ENCODE results near the gene IL23R. TPM values are rescaled to one million over a fixed set of nuclear protein-coding genes. Genes with fewer than 3 reads are reported as not detected.

The IL23R gene
- polyA plus RNA-seq, 1 experiment = not detected

DNA sequence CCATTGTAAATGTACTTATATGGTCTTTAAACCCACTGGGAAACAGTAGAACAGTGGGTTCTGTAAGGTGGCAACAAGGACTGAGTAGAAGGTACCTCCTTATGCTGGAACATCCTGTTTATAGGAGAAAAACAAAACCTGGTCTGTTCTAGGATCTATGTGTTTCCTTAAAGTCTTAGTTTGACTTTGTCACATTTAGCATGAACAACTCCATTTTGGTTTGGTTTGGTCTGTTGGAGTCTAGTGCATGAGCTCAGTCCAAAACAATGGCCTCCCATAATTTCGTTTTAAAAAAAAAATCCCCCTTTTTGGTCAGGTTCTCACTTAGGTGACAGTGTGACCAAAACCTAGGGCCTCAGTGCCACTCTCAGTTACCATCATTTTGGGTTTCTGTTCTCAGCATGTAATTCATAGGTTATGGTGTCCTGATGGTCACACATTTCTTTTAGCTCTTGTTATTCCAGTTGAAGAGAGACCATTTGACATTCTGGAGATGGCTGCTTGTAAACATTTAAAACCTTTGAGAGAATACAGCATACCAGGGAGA lies 75.0 kb downstream of the IL23R start:
- CTCF ChIA-PET = interaction anchor here (0.9 kb wide), 1 partner anchor 259 kb away, joined by 4 read pairs; no protein-coding TSS in a partner anchor
- TF ChIP-seq, protein P1, sequence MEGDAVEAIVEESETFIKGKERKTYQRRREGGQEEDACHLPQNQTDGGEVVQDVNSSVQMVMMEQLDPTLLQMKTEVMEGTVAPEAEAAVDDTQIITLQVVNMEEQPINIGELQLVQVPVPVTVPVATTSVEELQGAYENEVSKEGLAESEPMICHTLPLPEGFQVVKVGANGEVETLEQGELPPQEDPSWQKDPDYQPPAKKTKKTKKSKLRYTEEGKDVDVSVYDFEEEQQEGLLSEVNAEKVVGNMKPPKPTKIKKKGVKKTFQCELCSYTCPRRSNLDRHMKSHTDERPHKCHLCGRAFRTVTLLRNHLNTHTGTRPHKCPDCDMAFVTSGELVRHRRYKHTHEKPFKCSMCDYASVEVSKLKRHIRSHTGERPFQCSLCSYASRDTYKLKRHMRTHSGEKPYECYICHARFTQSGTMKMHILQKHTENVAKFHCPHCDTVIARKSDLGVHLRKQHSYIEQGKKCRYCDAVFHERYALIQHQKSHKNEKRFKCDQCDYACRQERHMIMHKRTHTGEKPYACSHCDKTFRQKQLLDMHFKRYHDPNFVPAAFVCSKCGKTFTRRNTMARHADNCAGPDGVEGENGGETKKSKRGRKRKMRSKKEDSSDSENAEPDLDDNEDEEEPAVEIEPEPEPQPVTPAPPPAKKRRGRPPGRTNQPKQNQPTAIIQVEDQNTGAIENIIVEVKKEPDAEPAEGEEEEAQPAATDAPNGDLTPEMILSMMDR (IDR thresholded peaks at IDR 0.05; ENCODE audit: insufficient read depth, low read depth, low read length) = no peak
- no peak for DNase-seq (ENCODE audit: low read depth)
- H3K4me3 ChIP-seq (ENCODE audit: low read depth, low read length) = no peak overlapping the region
- no peaks in the 10 kb centered on the region for H3K27me3 ChIP-seq (ENCODE audit: control insufficient read depth, insufficient read depth, low read length)
- POLR2A ChIA-PET = no interaction called here
- no peaks in the 10 kb centered on the region for H3K36me3 ChIP-seq (ENCODE audit: control insufficient read depth, insufficient read depth, low read length)

DNA sequence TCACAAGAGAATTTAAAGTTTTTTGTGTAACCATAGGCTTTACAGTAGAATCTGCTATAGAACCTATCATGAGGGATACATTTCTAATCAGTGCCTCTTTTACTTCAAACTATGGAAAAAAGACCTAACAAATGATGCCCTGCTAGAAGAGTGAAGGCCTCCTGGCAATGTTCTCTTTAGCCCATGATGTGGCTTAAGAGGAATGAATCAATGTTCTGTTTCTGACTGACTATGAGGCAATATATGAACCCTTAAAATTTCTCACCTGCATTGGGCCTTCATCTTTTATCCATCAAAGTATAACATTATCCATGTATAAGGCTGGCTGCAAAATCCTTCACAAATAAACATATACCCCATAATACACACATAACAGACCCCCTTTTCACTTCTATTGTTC lies 75.8 kb downstream of the IL23R start:
- CTCF ChIA-PET = no interaction called here
- TF ChIP-seq, protein P1 (IDR thresholded peaks at IDR 0.05; ENCODE audit: insufficient read depth, low read depth, low read length) = no peak
- Histone ChIP-seq H3K27me3 (ENCODE audit: control insufficient read depth, insufficient read depth, low read length) (no peaks in the 10 kb centered on the region), H3K4me3 (ENCODE audit: low read depth, low read length) (no peak overlapping the region), H3K36me3 (ENCODE audit: control insufficient read depth, insufficient read depth, low read length) (no peaks in the 10 kb centered on the region)
- no peak for DNase-seq (ENCODE audit: low read depth)
- POLR2A ChIA-PET = no interaction called here

DNA sequence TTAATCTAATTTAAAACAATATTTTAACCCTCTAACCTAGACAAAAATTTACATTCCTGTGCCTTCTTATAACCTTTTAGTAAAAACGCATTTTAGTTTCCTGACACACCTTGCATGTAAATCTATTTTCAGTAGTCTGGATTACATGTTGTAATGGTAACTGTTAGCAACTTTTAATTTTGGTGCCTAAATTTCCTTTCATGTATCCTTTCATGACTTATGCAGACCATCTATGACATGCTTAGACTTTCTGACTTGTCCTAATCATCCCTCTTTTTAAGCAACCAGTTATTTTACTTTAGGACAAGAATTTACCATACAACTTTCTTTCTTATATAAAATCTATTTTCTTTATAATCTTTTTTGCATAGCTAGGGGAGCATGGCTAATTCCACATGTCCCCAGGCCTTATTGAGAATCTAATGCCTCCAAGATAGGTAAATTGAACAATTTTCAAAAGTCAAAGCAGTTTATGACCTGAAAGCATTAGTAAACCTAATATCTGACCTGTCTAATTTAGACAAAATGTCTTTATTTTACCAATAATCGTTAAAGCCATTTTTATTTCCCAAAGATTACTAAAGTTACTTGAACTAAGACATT lies 83.9 kb downstream of the IL23R start:
- TF ChIP-seq, protein P1 (IDR thresholded peaks at IDR 0.05; ENCODE audit: insufficient read depth, low read depth, low read length) = no peak
- ChIA-PET POLR2A (no interaction called here), CTCF (no interaction called here)

DNA sequence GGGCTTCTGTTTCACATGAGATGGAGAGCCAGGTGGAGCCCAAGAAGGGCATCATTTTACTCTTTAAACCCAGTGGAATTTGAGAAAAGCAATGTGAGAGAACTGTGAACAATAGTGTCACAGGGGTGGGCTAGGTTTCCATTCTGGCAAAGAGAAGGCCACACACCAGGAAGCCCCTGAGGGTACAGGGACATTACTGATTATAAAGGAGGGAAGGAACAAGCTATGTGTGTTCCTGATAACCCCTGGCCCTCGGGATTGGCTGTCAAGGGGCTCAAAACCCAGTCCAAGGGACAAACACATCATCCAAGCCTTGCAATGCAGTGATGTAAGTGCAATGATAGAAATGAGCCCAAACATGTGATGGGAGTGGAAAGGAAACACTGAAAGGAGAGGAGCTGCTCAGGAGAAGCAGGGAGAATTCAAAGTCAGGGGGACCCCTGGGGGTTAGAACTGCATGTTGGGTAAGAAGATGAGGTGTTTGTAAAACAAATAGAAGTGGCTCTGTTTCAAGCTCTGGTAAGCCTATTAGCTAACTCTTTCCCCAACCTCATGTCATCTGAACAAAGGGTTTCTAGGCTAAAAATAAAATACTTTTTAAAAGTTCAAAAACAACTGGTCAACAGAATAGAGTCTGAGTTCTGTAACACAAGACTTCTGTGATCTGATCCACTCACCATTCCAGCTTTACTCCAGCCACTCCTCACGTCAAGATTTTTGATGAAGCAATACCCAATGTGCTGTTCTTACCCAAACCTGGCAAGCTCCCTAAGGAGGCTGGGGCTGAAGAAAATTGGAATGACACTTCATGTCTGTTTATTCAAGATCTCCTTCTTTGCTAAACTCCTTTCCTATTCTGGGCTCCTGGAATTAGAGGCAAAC lies 90.3 kb downstream of the IL23R start:
- Histone ChIP-seq H3K27me3 (ENCODE audit: control insufficient read depth, insufficient read depth, low read length) (no peaks in the 10 kb centered on the region), H3K36me3 (ENCODE audit: control insufficient read depth, insufficient read depth, low read length) (no peaks in the 10 kb centered on the region), H3K4me3 (ENCODE audit: low read depth, low read length) (no peak overlapping the region)
- ChIA-PET CTCF (interaction anchor here (0.9 kb wide), 1 partner anchor 244 kb away, joined by 3 read pairs; no protein-coding TSS in a partner anchor), POLR2A (no interaction called here)
- TF ChIP-seq, protein P1 (IDR thresholded peaks at IDR 0.05; ENCODE audit: insufficient read depth, low read depth, low read length) = no peak
- no peak for DNase-seq (ENCODE audit: low read depth)

More for the DNA sequence above, 83.9 kb downstream of the IL23R start:
- H3K4me3 ChIP-seq (ENCODE audit: low read depth, low read length) = no peak overlapping the region
- H3K27me3 ChIP-seq (ENCODE audit: control insufficient read depth, insufficient read depth, low read length) = no peaks in the 10 kb centered on the region
- DNase-seq (ENCODE audit: low read depth) = no peak
- no peaks in the 10 kb centered on the region for H3K36me3 ChIP-seq (ENCODE audit: control insufficient read depth, insufficient read depth, low read length)

DNA sequence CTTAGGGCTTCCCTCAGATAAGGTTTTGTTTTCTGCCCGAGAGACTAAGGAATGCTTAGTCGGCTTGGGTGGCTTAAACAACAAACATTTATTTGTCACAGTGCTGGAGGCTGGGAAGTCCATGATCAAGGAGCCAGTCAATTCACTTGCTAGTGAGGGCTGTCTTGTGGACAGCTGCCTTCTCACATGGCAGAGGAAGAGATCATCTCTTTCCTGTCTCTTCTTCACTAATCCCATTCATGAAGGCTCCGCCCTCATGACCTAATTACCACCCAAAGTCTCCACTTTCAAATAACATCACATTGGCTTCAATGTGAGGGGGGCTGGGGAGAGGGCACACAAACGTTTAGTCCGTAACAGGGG lies 90.9 kb downstream of the IL23R start:
- H3K36me3 ChIP-seq (ENCODE audit: control insufficient read depth, insufficient read depth, low read length) = no peaks in the 10 kb centered on the region
- no peak for DNase-seq (ENCODE audit: low read depth)
- TF ChIP-seq, protein P1 (IDR thresholded peaks at IDR 0.05; ENCODE audit: insufficient read depth, low read depth, low read length) = no peak
- H3K27me3 ChIP-seq (ENCODE audit: control insufficient read depth, insufficient read depth, low read length) = no peaks in the 10 kb centered on the region
- ChIA-PET CTCF (interaction anchor here (0.9 kb wide), 2 partner anchors 243 kb away, joined by 3 read pairs; no protein-coding TSS in a partner anchor), POLR2A (no interaction called here)
- H3K4me3 ChIP-seq (ENCODE audit: low read depth, low read length) = no peak overlapping the region
